ENCODE measurements around the gene LPIN1.

DNA sequence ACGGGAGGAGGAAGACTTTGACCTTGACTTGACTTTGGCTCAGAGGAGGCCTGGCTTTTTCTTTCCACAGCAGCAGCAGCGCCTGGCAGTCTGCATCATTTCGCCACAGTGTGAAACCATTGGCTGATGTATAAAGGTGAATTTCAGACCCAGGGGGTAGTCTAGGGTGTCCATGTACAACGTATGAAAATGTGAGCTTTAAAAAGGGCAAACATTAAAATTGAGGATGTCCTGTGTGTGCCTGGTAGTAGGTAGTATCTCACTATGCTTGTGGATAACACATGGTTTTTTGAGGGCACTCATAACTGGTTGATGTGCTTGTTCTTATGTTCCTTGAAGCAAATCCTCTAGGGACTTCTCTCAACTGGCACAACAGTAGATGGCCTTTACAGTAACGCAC, 86.1 kb downstream of the LPIN1 start:
- TF ChIP-seq YY1 (IDR thresholded peaks at IDR 0.05; ENCODE audit: low read depth, low read length) (no peak), SP1 (IDR thresholded peaks at IDR 0.05; ENCODE audit: low read depth, low read length) (no peak), CEBPB (IDR thresholded peaks at IDR 0.05; ENCODE audit: low read depth, low read length) (no peak), SUZ12 (IDR thresholded peaks at IDR 0.05; ENCODE audit: low read length) (no peak), POLR2A (IDR thresholded peaks at IDR 0.05; ENCODE audit: control extremely low read depth in 1 of 2, low read depth in 2 of 2, low read length in 2 of 2) (no peak), POLR2AphosphoS5 (IDR thresholded peaks at IDR 0.05; ENCODE audit: low read depth, low read length) (no peak), RNF2 (IDR thresholded peaks at IDR 0.05; ENCODE audit: borderline replicate concordance, low read depth, low read length, missing control alignments, poor library complexity, severe bottlenecking) (no peak), FOSL1 (IDR thresholded peaks at IDR 0.05; ENCODE audit: insufficient read depth, low read depth, low read length) (no peak), EP300 (IDR thresholded peaks at IDR 0.05; ENCODE audit: borderline replicate concordance in 1 of 2, low read depth in 2 of 2, low read length in 2 of 2) (no peak), BRCA1 (IDR thresholded peaks at IDR 0.05; ENCODE audit: low read depth, low read length) (no peak)
- TF ChIP-seq, protein P1, sequence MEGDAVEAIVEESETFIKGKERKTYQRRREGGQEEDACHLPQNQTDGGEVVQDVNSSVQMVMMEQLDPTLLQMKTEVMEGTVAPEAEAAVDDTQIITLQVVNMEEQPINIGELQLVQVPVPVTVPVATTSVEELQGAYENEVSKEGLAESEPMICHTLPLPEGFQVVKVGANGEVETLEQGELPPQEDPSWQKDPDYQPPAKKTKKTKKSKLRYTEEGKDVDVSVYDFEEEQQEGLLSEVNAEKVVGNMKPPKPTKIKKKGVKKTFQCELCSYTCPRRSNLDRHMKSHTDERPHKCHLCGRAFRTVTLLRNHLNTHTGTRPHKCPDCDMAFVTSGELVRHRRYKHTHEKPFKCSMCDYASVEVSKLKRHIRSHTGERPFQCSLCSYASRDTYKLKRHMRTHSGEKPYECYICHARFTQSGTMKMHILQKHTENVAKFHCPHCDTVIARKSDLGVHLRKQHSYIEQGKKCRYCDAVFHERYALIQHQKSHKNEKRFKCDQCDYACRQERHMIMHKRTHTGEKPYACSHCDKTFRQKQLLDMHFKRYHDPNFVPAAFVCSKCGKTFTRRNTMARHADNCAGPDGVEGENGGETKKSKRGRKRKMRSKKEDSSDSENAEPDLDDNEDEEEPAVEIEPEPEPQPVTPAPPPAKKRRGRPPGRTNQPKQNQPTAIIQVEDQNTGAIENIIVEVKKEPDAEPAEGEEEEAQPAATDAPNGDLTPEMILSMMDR (IDR thresholded peaks at IDR 0.05; ENCODE audit: control extremely low read depth in 1 of 3, insufficient read depth in 1 of 3, low read depth in 1 of 3, low read length in 3 of 3), result no peak
- TF ChIP-seq, protein P2, sequence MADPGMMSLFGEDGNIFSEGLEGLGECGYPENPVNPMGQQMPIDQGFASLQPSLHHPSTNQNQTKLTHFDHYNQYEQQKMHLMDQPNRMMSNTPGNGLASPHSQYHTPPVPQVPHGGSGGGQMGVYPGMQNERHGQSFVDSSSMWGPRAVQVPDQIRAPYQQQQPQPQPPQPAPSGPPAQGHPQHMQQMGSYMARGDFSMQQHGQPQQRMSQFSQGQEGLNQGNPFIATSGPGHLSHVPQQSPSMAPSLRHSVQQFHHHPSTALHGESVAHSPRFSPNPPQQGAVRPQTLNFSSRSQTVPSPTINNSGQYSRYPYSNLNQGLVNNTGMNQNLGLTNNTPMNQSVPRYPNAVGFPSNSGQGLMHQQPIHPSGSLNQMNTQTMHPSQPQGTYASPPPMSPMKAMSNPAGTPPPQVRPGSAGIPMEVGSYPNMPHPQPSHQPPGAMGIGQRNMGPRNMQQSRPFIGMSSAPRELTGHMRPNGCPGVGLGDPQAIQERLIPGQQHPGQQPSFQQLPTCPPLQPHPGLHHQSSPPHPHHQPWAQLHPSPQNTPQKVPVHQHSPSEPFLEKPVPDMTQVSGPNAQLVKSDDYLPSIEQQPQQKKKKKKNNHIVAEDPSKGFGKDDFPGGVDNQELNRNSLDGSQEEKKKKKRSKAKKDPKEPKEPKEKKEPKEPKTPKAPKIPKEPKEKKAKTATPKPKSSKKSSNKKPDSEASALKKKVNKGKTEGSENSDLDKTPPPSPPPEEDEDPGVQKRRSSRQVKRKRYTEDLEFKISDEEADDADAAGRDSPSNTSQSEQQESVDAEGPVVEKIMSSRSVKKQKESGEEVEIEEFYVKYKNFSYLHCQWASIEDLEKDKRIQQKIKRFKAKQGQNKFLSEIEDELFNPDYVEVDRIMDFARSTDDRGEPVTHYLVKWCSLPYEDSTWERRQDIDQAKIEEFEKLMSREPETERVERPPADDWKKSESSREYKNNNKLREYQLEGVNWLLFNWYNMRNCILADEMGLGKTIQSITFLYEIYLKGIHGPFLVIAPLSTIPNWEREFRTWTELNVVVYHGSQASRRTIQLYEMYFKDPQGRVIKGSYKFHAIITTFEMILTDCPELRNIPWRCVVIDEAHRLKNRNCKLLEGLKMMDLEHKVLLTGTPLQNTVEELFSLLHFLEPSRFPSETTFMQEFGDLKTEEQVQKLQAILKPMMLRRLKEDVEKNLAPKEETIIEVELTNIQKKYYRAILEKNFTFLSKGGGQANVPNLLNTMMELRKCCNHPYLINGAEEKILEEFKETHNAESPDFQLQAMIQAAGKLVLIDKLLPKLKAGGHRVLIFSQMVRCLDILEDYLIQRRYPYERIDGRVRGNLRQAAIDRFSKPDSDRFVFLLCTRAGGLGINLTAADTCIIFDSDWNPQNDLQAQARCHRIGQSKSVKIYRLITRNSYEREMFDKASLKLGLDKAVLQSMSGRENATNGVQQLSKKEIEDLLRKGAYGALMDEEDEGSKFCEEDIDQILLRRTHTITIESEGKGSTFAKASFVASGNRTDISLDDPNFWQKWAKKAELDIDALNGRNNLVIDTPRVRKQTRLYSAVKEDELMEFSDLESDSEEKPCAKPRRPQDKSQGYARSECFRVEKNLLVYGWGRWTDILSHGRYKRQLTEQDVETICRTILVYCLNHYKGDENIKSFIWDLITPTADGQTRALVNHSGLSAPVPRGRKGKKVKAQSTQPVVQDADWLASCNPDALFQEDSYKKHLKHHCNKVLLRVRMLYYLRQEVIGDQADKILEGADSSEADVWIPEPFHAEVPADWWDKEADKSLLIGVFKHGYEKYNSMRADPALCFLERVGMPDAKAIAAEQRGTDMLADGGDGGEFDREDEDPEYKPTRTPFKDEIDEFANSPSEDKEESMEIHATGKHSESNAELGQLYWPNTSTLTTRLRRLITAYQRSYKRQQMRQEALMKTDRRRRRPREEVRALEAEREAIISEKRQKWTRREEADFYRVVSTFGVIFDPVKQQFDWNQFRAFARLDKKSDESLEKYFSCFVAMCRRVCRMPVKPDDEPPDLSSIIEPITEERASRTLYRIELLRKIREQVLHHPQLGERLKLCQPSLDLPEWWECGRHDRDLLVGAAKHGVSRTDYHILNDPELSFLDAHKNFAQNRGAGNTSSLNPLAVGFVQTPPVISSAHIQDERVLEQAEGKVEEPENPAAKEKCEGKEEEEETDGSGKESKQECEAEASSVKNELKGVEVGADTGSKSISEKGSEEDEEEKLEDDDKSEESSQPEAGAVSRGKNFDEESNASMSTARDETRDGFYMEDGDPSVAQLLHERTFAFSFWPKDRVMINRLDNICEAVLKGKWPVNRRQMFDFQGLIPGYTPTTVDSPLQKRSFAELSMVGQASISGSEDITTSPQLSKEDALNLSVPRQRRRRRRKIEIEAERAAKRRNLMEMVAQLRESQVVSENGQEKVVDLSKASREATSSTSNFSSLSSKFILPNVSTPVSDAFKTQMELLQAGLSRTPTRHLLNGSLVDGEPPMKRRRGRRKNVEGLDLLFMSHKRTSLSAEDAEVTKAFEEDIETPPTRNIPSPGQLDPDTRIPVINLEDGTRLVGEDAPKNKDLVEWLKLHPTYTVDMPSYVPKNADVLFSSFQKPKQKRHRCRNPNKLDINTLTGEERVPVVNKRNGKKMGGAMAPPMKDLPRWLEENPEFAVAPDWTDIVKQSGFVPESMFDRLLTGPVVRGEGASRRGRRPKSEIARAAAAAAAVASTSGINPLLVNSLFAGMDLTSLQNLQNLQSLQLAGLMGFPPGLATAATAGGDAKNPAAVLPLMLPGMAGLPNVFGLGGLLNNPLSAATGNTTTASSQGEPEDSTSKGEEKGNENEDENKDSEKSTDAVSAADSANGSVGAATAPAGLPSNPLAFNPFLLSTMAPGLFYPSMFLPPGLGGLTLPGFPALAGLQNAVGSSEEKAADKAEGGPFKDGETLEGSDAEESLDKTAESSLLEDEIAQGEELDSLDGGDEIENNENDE (IDR thresholded peaks at IDR 0.05; ENCODE audit: insufficient replicate concordance, low read length), result no peak

Data from H1 (cell line).